Erythroblast (primary cell): Measurements from ENCODE around the gene KIFC3.

Experiments
- GATA1 ChIP-seq: IDR thresholded peaks from 2 replicates; pipeline ENCODE4 v1.6.1; 2011; ENCODE audit warnings: low read depth, mild to moderate bottlenecking, control low read depth, low read length, moderate library complexity
- POLR2A ChIP-seq: IDR thresholded peaks from 2 replicates; pipeline ENCODE4 v1.6.1; 2011; ENCODE audit warnings: mild to moderate bottlenecking, low read length

GRCh38 chr16:57735755-57736418 is 66.4 kb downstream of the KIFC3 start, which contains the start of gene KATNB1:
- TF ChIP-seq POLR2A (no peak), GATA1 (no peak)
